K562 (cell line): ENCODE results near the gene IPP. TPM values are rescaled to one million over a fixed set of nuclear protein-coding genes. Genes with fewer than 3 reads are reported as not detected.

Experiments
- ATAC-seq: fragments of 200-7000 bp; cut with Tn5 transposase; 3 replicates; pipeline ENCODE4 v1.9.1; 2020; ENCODE audit warnings: moderate library complexity
- BruUV-seq: library from RNA; stranded (reverse); fragments of 400-500 nt; replicated peaks from 2 replicates; lab custom pipeline; 2021; lab: Mats Ljungman, UMichigan
- CTCF ChIA-PET: fragments of 300-600 bp; formaldehyde crosslinking; extraction: SDS; loops from one replicate; lab custom pipeline; 2021; ENCODE audit warnings: low intra/inter-chr PET ratio; lab: Yijun Ruan, JAX
- POLR2A ChIA-PET: fragments of 300-600, 350-650 bp; sonication (Branson Sonifier 250); formaldehyde crosslinking; extraction: SDS; loops from one replicate; lab custom pipeline; 2021; ENCODE audit warnings: antibody characterized with exemption, inconsistent platforms; lab: Yijun Ruan, JAX
- DNase-seq, 4 experiments: peaks; one replicate each; pipeline versions ENCODE4 v3.0.0 to v3.0.0-alpha.2; 2011 to 2018; ENCODE audit warnings: low spot score in 3 of 4, mixed read lengths in 3 of 4; ENCODE audit errors: extremely low read depth in 1 of 4
- FAIRE-seq: peaks from 2 replicates; lab custom pipeline; 2011; peaks lifted over from hg19 to GRCh38; lab: Jason Lieb, UNC
- H2AFZ ChIP-seq: 2 replicates; pipeline ENCODE4 v1.6.0; 2011; ENCODE audit warnings: low read depth, low read length, control low read depth, inconsistent platforms
- H3K27ac ChIP-seq: fragments of 200-600 bp; 3 replicates; pipeline ENCODE4 v1.8.0; 2011; ENCODE audit warnings: low read depth, mild to moderate bottlenecking, control low read depth, inconsistent platforms, low read length, moderate library complexity, mixed read lengths; ENCODE audit errors: extremely low read depth
- H3K27me3 ChIP-seq, 2 experiments: fragments of 300-600 bp in 1 of 2; 2 replicates in 1 of 2; 3 replicates in 1 of 2; pipeline versions ENCODE4 v1.6.0 to v1.8.0; 2011; ENCODE audit warnings: inconsistent platforms in 2 of 2, low read length in 2 of 2, mild to moderate bottlenecking in 1 of 2, mixed read lengths in 1 of 2, moderate library complexity in 1 of 2; ENCODE audit not compliant: control insufficient read depth in 2 of 2, insufficient read depth in 2 of 2
- H3K36me3 ChIP-seq: fragments of 300-600 bp; 3 replicates; pipeline ENCODE4 v1.8.0; 2011; ENCODE audit warnings: mild to moderate bottlenecking, low read length, inconsistent platforms; ENCODE audit not compliant: control insufficient read depth, insufficient read depth
- H3K4me1 ChIP-seq, 2 experiments: fragments of 200-600 bp in 1 of 2; replicated peaks in 1 of 2; 2 replicates in 1 of 2; 3 replicates in 1 of 2; pipeline versions ENCODE4 v1.5.1 to v1.8.0; 2011; ENCODE audit warnings: inconsistent platforms in 2 of 2, low read length in 2 of 2, mild to moderate bottlenecking in 1 of 2, mixed read lengths in 1 of 2, moderate library complexity in 1 of 2; ENCODE audit not compliant: control insufficient read depth in 2 of 2, insufficient read depth in 2 of 2
- H3K4me2 ChIP-seq: 2 replicates; pipeline ENCODE4 v1.6.1; 2011; ENCODE audit warnings: low read length, control low read depth, inconsistent platforms, mixed read lengths; ENCODE audit not compliant: insufficient read depth
- H3K4me3 ChIP-seq: fragments of 200-600 bp; sonication (generic), shearing (Covaris generic); 2 replicates; pipeline ENCODE4 v1.5.1; 2016; ENCODE audit warnings: control low read depth, inconsistent platforms
- H3K79me2 ChIP-seq: fragments of 200-600 bp; 3 replicates; pipeline ENCODE4 v1.8.0; 2011; ENCODE audit warnings: low read length, inconsistent platforms; ENCODE audit not compliant: control insufficient read depth, insufficient read depth
- H3K9ac ChIP-seq, 2 experiments: 2 replicates each; pipeline versions ENCODE4 v1.6.0 to v1.6.1; 2011; ENCODE audit warnings: low read depth in 2 of 2, low read length in 2 of 2, control low read depth in 1 of 2, inconsistent platforms in 1 of 2, mild to moderate bottlenecking in 1 of 2, mixed read lengths in 1 of 2; ENCODE audit not compliant: insufficient read depth in 1 of 2
- H3K9me1 ChIP-seq: one replicate; pipeline ENCODE4 v1.6.0; 2011; ENCODE audit warnings: inconsistent platforms, mild to moderate bottlenecking, low read length, moderate library complexity; ENCODE audit not compliant: control insufficient read depth, insufficient read depth
- H3K9me3 ChIP-seq: replicated peaks from 2 replicates; pipeline ENCODE4 v1.5.1; 2011; ENCODE audit warnings: low read depth, low read length, inconsistent platforms; ENCODE audit not compliant: control insufficient read depth, insufficient read depth
- H4K20me1 ChIP-seq: replicated peaks from 2 replicates; pipeline ENCODE4 v1.6.1; 2011; ENCODE audit warnings: low read length, inconsistent platforms, mixed read lengths; ENCODE audit not compliant: control insufficient read depth, insufficient read depth
- ARID3A ChIP-seq: IDR thresholded peaks from 2 replicates; pipeline ENCODE4 v1.6.1; 2012; ENCODE audit warnings: low read depth, low read length, improper control_type of control experiment, borderline replicate concordance
- E2F8 ChIP-seq: fragments of 450-650 bp; IDR thresholded peaks from 2 replicates; pipeline ENCODE4 v1.7.1; 2018; ENCODE audit warnings: mild to moderate bottlenecking, low read depth; ENCODE audit not compliant: partially characterized antibody
- FOXJ3 ChIP-seq: sonication (generic); formaldehyde crosslinking; IDR thresholded peaks from 2 replicates; pipeline ENCODE4 v1.4.0; 2020; ENCODE audit warnings: mild to moderate bottlenecking, missing genetic modification reagents
- FOXM1 ChIP-seq, 2 experiments: fragments of 450-650 bp in 1 of 2; sonication (generic) in 1 of 2; formaldehyde crosslinking in 1 of 2; IDR thresholded peaks; 2 replicates each; pipeline versions ENCODE4 v1.6.1 to v1.9.0; 2017 to 2022; ENCODE audit warnings: low read depth in 2 of 2, mild to moderate bottlenecking in 2 of 2, missing genetic modification reagents in 1 of 2, moderate library complexity in 1 of 2
- RBM22 ChIP-seq: fragments of 200-400 bp; formaldehyde crosslinking; IDR thresholded peaks from 2 replicates; pipeline ENCODE4 v1.6.1; 2018; ENCODE audit warnings: low read length, low read depth; ENCODE audit not compliant: poor library complexity, severe bottlenecking
- SIX5 ChIP-seq, 2 experiments: IDR thresholded peaks; 2 replicates each; pipeline ENCODE4 v1.6.1; 2011; ENCODE audit warnings: low read length in 2 of 2, borderline replicate concordance in 1 of 2, low read depth in 1 of 2, mild to moderate bottlenecking in 1 of 2, moderate library complexity in 1 of 2; ENCODE audit not compliant: insufficient read depth in 1 of 2
- TRIM28 ChIP-seq: fragments of 450-650 bp; IDR thresholded peaks from 2 replicates; pipeline ENCODE4 v1.6.1; 2017
- WGBS: fragments of 100-300 bp; shearing (Covaris generic); methylation state at CpG from one replicate; pipeline ENCODE4 v1.1.6; 2016; ENCODE audit warnings: low coverage, mixed read lengths; ENCODE audit not compliant: insufficient coverage; ENCODE audit errors: missing lambda C conversion rate; 5-methylcytosine and 5-hydroxymethylcytosine counted together
- in situ Hi-C: fragments of 300-500 bp; cut with MboI; formaldehyde crosslinking; loops from 4 replicates; pipeline ENCODE4 v1.15.0; 2018; ENCODE audit warnings: inconsistent platforms, mixed read lengths
- intact Hi-C: fragments of 100-400 bp; cut with micrococcal nuclease; formaldehyde crosslinking; loops from 2 replicates; pipeline ENCODE4 v1.14.2; 2022
- polyA plus RNA-seq, 8 experiments: library from polyadenylated mRNA; depleted of rRNA in 4 of 8; stranded (reverse) in 5 of 8; unstranded in 3 of 8; fragments of >200 nt; fragmentation: Nextera tagmentation in 2 of 8; fragmentation: Illumina TruSeq in 1 of 8; extraction: Ambion mirVana in 2 of 8; extraction: Trizol in 1 of 8; gene quantifications; 2 replicates each; pipeline versions ENCODE4 v1.2.1 to v1.2.3, GENCODE V29; 2011 to 2014; ENCODE audit warnings: inconsistent platforms in 1 of 8, missing spikeins in 1 of 8
- total RNA-seq, 7 experiments: library from RNA; depleted of rRNA in 6 of 7; stranded (reverse); fragments of >200 nt in 6 of 7; fragmentation: Illumina TruSeq in 2 of 7; extraction: Trizol in 2 of 7; gene quantifications; 2 replicates each; pipeline versions ENCODE4 v1.2.1 to v1.2.3, GENCODE V29; 2011 to 2021; ENCODE audit warnings: low replicate concordance in 1 of 7

Gene IPP
- total and polyA plus RNA-seq, 9 of the 15 experiments (the other 6 are each of a cell fraction or from before 2014, with no cell fraction given): 6.9 to 15.1 (median 9.7) TPM

GRCh38 chr1:45667321-45668111 is 82.9 kb downstream of the IPP start:
- H3K4me2 ChIP-seq: no peak overlapping the region
- H4K20me1 ChIP-seq: peaks cover 6% of the 10 kb centered on the region
- ChIA-PET CTCF (no interaction called here), POLR2A (interaction anchor here (0.6 to 1.9 kb wide), 5 partner anchors 8 to 324 kb away, joined by 3 to 5 read pairs (median 3); no protein-coding TSS in a partner anchor)
- intact Hi-C loops (no loop called here), in situ Hi-C loops (no loop called here)
- H3K9me1 ChIP-seq: no peaks in the 10 kb centered on the region
- FAIRE-seq (no peak), DNase-seq (no peak), ATAC-seq (peak; percentile 9; the same call in 1 of the 3 replicates)
- H3K36me3 ChIP-seq: peaks cover 28% of the 10 kb centered on the region; the same call in 1 of the 3 replicates
- no peaks in the 10 kb centered on the region for H3K9me3 ChIP-seq
- H3K27me3 ChIP-seq: no peaks in the 10 kb centered on the region
- no TSS peak for BruUV-seq
- TF ChIP-seq ARID3A (0 out of 2 replicates have a peak, but pooled peaks have one; percentile 21), SIX5 (IDR thresholded peaks at IDR 0.05; ENCODE audit: borderline replicate concordance in 1 of 2, insufficient read depth in 1 of 2, low read depth in 1 of 2, low read length in 2 of 2) (no peak), RBM22 (no peak), FOXM1 (IDR thresholded peaks at IDR 0.05; ENCODE audit: low read depth) (no peak), FOXM1 (CRISPR knock-in tag; IDR thresholded peaks at IDR 0.05; ENCODE audit: low read depth) (no peak), E2F8 (no peak), TRIM28 (no peak), FOXJ3 (no peak)
- no peak overlapping the region for H3K27ac ChIP-seq
- 0 out of 5 replicates have a peak, but pooled peaks cover 2 to 3% of the 10 kb centered on the region in 2 experiments for H3K4me1 ChIP-seq
- no peak overlapping the region for H3K9ac ChIP-seq
- WGBS: 87% methylated on average over 8 of the region's 8 CpGs
- no peak overlapping the region for H2AFZ ChIP-seq
- H3K4me3 ChIP-seq: no peak overlapping the region
- peaks cover 99% of the 10 kb centered on the region for H3K79me2 ChIP-seq
